Measurements from ENCODE around the gene ZBTB4. TPM values are rescaled to one million over a fixed set of nuclear protein-coding genes. Genes with fewer than 3 reads are reported as not detected.
A peak's percentile ranks its signal among the peaks of the same experiment; 100 is the strongest.

The ZBTB4 gene
- total RNA-seq, 3 donors from 2014 or later (not counting 1 experiment from before 2014, with no cell fraction given) = 64.0 to 72.5 (median 68.4) TPM

DNA sequence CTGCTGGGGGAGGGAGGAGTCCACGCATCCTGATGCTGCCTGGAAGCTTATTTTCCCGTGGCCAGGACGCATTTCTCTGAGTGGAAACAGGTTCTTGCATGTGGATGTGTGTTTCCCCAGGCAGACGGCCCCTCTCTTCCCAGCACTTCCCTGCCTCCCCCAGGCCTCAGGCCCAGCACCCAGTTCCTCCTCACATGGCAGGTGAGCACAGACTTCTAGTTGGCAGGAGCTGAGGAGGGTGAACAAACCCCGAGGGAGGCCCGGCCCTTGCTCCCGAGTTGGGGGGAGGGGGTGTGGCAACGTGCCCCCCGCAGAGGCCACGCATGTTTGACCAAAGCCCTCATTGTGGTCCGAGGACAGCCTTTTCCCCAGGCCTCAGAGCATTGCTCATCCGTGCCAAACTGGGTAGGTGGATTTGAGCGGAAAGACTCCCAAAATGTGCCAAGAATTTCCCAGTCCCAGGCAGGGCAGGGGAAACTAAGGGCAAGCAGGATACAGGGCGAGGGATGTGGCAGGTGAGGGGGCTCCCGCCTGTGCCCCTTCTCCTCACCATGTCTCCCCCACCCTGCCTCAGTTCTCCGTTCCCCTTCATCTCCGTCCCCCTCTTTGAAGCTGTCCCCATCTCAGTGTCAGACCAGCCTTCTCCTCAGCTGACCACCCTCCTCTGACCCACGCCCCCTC is 60.8 kb downstream of the ZBTB4 start:
- no peaks in the 10 kb centered on the region for H3K4me1 Mint-ChIP-seq
- Histone ChIP-seq H3K27ac (ENCODE audit: low read length) (no peak overlapping the region), H3K36me3 (ENCODE audit: control insufficient read depth, insufficient read depth, low read length) (no peaks in the 10 kb centered on the region), H3K4me3 (ENCODE audit: low read length) (no peak overlapping the region), H3K9me3 (ENCODE audit: control insufficient read depth, insufficient read depth, low read length) (no peaks in the 10 kb centered on the region), H3K27me3 (ENCODE audit: control insufficient read depth, insufficient read depth, low read length) (no peaks in the 10 kb centered on the region), H3K4me1 (ENCODE audit: control insufficient read depth, insufficient read depth, low read length) (no peaks in the 10 kb centered on the region)
- no peak for TF ChIP-seq CTCF (IDR thresholded peaks at IDR 0.05)
- no peaks in the 10 kb centered on the region for H3K27me3 Mint-ChIP-seq (ENCODE audit: low read depth in 2 of 2)
- no peaks in the 10 kb centered on the region for H3K9me3 Mint-ChIP-seq
- no peak for ATAC-seq
- intact Hi-C loops (cut with micrococcal nuclease) = no loop called here
- 81% methylated on average over 17 of the region's 18 CpGs for WGBS (ENCODE audit: insufficient coverage)
- H3K36me3 Mint-ChIP-seq = no peaks in the 10 kb centered on the region
- H3K4me3 Mint-ChIP-seq = no peak overlapping the region
- no peak overlapping the region for H3K27ac Mint-ChIP-seq
- no peak for DNase-seq

DNA sequence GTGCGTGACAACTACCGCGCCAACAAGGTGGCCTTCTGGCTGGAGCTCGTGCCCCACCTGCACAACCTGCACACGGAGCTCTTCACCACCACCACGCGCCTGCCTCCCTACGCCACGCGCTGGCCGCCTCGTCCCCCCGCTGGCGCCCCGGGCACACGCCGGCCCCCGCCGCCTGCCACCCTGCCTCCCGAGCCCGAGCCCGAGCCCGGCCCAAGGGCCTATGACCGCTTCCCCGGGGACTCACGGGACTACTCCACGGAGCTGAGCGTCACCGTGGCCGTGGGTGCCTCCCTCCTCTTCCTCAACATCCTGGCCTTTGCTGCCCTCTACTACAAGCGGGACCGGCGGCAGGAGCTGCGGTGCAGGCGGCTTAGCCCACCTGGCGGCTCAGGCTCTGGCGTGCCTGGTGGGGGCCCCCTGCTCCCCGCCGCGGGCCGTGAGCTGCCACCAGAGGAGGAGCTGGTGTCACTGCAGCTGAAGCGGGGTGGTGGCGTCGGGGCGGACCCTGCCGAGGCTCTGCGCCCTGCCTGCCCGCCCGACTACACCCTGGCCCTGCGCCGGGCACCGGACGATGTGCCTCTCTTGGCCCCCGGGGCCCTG is 62.3 kb downstream of the ZBTB4 start:
- H3K4me3 Mint-ChIP-seq = no peak overlapping the region
- Histone ChIP-seq H3K36me3 (ENCODE audit: control insufficient read depth, insufficient read depth, low read length) (no peaks in the 10 kb centered on the region), H3K4me1 (ENCODE audit: control insufficient read depth, insufficient read depth, low read length) (no peaks in the 10 kb centered on the region), H3K27ac (ENCODE audit: low read length) (no peak overlapping the region), H3K9me3 (ENCODE audit: control insufficient read depth, insufficient read depth, low read length) (no peaks in the 10 kb centered on the region), H3K4me3 (ENCODE audit: low read length) (no peak overlapping the region), H3K27me3 (ENCODE audit: control insufficient read depth, insufficient read depth, low read length) (no peaks in the 10 kb centered on the region)
- ATAC-seq (no peak), DNase-seq (no peak)
- no peaks in the 10 kb centered on the region for H3K27me3 Mint-ChIP-seq (ENCODE audit: low read depth in 2 of 2)
- WGBS (ENCODE audit: insufficient coverage) = 97% methylated on average over 53 of the region's 54 CpGs
- H3K27ac Mint-ChIP-seq = no peak overlapping the region
- H3K36me3 Mint-ChIP-seq = no peaks in the 10 kb centered on the region
- intact Hi-C loops (cut with micrococcal nuclease) = no loop called here
- no peaks in the 10 kb centered on the region for H3K9me3 Mint-ChIP-seq
- no peak for TF ChIP-seq CTCF (IDR thresholded peaks at IDR 0.05)
- no peaks in the 10 kb centered on the region for H3K4me1 Mint-ChIP-seq

DNA sequence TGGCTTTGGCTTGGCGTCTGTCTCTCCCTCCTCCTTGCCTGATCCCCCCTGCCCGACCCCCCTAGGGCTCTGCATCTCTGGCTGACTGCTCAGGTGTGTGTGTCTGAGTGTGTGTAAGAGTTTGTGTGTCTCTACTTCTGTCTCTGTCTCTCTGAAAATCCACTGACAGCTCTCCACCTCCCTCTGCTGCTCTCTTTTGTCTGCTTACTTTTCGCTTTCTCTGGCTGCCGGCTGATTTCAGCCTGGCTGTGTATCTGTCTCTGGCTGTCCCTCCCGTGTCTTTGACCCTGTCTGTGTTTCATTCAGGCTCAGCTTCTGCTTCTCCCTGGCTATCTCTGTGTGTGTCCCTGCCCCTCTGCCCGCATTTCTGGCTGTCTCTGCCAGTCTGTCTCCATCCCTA is 63.1 kb downstream of the ZBTB4 start:
- H3K36me3 Mint-ChIP-seq = no peaks in the 10 kb centered on the region
- ATAC-seq = no peak

More for the DNA sequence above, 63.1 kb downstream of the ZBTB4 start:
- Histone ChIP-seq H3K9me3 (ENCODE audit: control insufficient read depth, insufficient read depth, low read length) (no peaks in the 10 kb centered on the region), H3K36me3 (ENCODE audit: control insufficient read depth, insufficient read depth, low read length) (no peaks in the 10 kb centered on the region), H3K4me3 (ENCODE audit: low read length) (no peak overlapping the region), H3K27me3 (ENCODE audit: control insufficient read depth, insufficient read depth, low read length) (no peaks in the 10 kb centered on the region), H3K27ac (ENCODE audit: low read length) (no peak overlapping the region), H3K4me1 (ENCODE audit: control insufficient read depth, insufficient read depth, low read length) (no peaks in the 10 kb centered on the region)
- intact Hi-C loops (cut with micrococcal nuclease) = no loop called here
- DNase-seq = peak in 1 of 2 donors; percentile 41
- Mint-ChIP-seq H3K4me1 (no peaks in the 10 kb centered on the region), H3K27me3 (ENCODE audit: low read depth in 2 of 2) (no peaks in the 10 kb centered on the region), H3K4me3 (no peak overlapping the region), H3K27ac (no peak overlapping the region), H3K9me3 (no peaks in the 10 kb centered on the region)
- 90% methylated on average over 5 of the region's 6 CpGs for WGBS (ENCODE audit: insufficient coverage)
- no peak for TF ChIP-seq CTCF (IDR thresholded peaks at IDR 0.05)
